Spleen (tissue), 11 donors: ENCODE measurements around the gene TTC39B. TPM values are rescaled to one million over a fixed set of nuclear protein-coding genes. Genes with fewer than 3 reads are reported as not detected.
A peak's percentile ranks its signal among the peaks of the same experiment; 100 is the strongest.

Experiments
- DNase-seq: peaks from one replicate; pipeline ENCODE4 v3.0.0-alpha.2; 2020
- H3K27ac ChIP-seq, 8 donors: fragments of 200-600 bp; sonication (generic) in 7 of 8; 1 replicate in 4 of 8; 2 replicates in 4 of 8; pipeline versions ENCODE4 v1.5.0 to v1.8.0; 2016 to 2021; ENCODE audit warnings: inconsistent platforms in 4 of 8, mild to moderate bottlenecking in 4 of 8, moderate library complexity in 1 of 8
- H3K27me3 ChIP-seq, 7 donors: fragments of 200-600 bp; sonication (generic) in 6 of 7; replicated peaks in 1 of 7; 1 replicate in 4 of 7; 2 replicates in 3 of 7; pipeline versions ENCODE4 v1.5.0 to v1.8.0; 2016 to 2021; ENCODE audit warnings: inconsistent platforms in 3 of 7, mild to moderate bottlenecking in 1 of 7
- H3K36me3 ChIP-seq, 6 donors: fragments of 200-600 bp; sonication (generic) in 5 of 6; 1 replicate in 4 of 6; 2 replicates in 2 of 6; pipeline versions ENCODE4 v1.5.0 to v1.8.0; 2016 to 2021; ENCODE audit warnings: inconsistent platforms in 2 of 6
- H3K4me1 ChIP-seq, 6 donors: fragments of 200-600 bp; sonication (generic) in 5 of 6; 1 replicate in 3 of 6; 2 replicates in 3 of 6; pipeline versions ENCODE4 v1.5.0 to v1.8.0; 2016 to 2021; ENCODE audit warnings: inconsistent platforms in 3 of 6
- H3K4me3 ChIP-seq, 8 donors: fragments of 200-600 bp; sonication (generic) in 7 of 8; 1 replicate in 4 of 8; 2 replicates in 4 of 8; pipeline versions ENCODE4 v1.5.0 to v1.8.0; 2016 to 2021; ENCODE audit warnings: inconsistent platforms in 4 of 8, mild to moderate bottlenecking in 4 of 8, moderate library complexity in 2 of 8
- H3K9me3 ChIP-seq, 8 donors: fragments of 200-600 bp; sonication (generic) in 7 of 8; 1 replicate in 4 of 8; 2 replicates in 4 of 8; pipeline versions ENCODE4 v1.5.0 to v1.8.0; 2016 to 2021; ENCODE audit warnings: inconsistent platforms in 4 of 8
- CTCF ChIP-seq, 11 experiments: fragments of 200-600 bp in 7 of 11; fragments of 450-650 bp in 4 of 11; sonication (generic) in 4 of 11; IDR thresholded peaks in 8 of 11; conservative IDR thresholded peaks in 3 of 11; 1 replicate in 7 of 11; 2 replicates in 4 of 11; pipeline versions ENCODE4 v1.4.0 to v1.8.0; 2016 to 2021; ENCODE audit warnings: antibody characterized with exemption in 11 of 11, inconsistent platforms in 4 of 11, mild to moderate bottlenecking in 1 of 11
- POLR2A ChIP-seq, 3 donors: fragments of 450-650 bp; IDR thresholded peaks; one replicate each; pipeline ENCODE4 v1.5.1; 2017; ENCODE audit warnings: antibody characterized with exemption in 3 of 3, mild to moderate bottlenecking in 1 of 3
- POLR2AphosphoS5 ChIP-seq, 3 donors: sonication (generic); formaldehyde crosslinking; IDR thresholded peaks; one replicate each; pipeline ENCODE4 v1.5.1; 2017; ENCODE audit warnings: antibody characterized with exemption in 3 of 3
- WGBS, 5 donors: extraction: QIAGEN DNeasy Blood & Tissue Kit in 3 of 5; methylation state at CpG; one replicate each; pipeline versions ENCODE4 v1.1.5 to v1.1.7; 2013 to 2018; 5-methylcytosine and 5-hydroxymethylcytosine counted together
- intact Hi-C: fragments of 100-400 bp; cut with DNase I; formaldehyde crosslinking; loops from one replicate; pipeline ENCODE4 v1.15.0; 2023; ENCODE audit warnings: low total_unique reads
- polyA plus RNA-seq, 3 donors: library from polyadenylated mRNA; stranded (reverse); fragments of 200-250 nt; gene quantifications; one replicate each; pipeline ENCODE4 v1.2.1, GENCODE V29; 2013
- total RNA-seq, 7 donors: library from RNA; depleted of rRNA in 3 of 7; stranded (reverse); fragments of >200 nt in 3 of 7; fragmentation: NEBNext Ultra II Directional in 4 of 7; extraction: Animal tissue kit (Norgen Biotek cat#: 25700) in 4 of 7; gene quantifications; one replicate each; pipeline versions ENCODE4 v1.1.0 to v1.2.1, GENCODE V29; 2016 to 2021
- donor health status: healthy with polysubstance abuse.
- donor health status: DM: no; HTN: no; CAD: no; lungs with moderate emphysema.
- donor health status: DM: no; HTN: no; CAD: no.
- donor health status: Bipolar disorder and iron deficiency.
- donor health status: healthy.
- donor health status: DM: no; HTN: no; CAD: no.
- donor health status: DM: yes; HTN: yes; CAD: no.

TTC39B gene
- total and polyA plus RNA-seq, 10 donors, result 4.8 to 24.1 (median 19.0) TPM

- H3K9me3 ChIP-seq, result peaks cover 0 to 3% (median 1%) of the 10 kb centered on the region in 8 donors
- DNase-seq, result no peak
- TF ChIP-seq CTCF (IDR thresholded peaks at IDR 0.05 in 8 of 11, conservative IDR thresholded peaks at IDR 0.05 in 3 of 11) (no peak), POLR2A (IDR thresholded peaks at IDR 0.05) (no peak), POLR2AphosphoS5 (IDR thresholded peaks at IDR 0.05) (no peak)
- H3K4me1 ChIP-seq, result no peaks in the 10 kb centered on the region
- 67 to 77% (median 70%) methylated on average over 4 of the region's 4 CpGs for WGBS, 5 donors
- H3K4me3 ChIP-seq, result no peak overlapping the region
- no peak overlapping the region for H3K27ac ChIP-seq
- H3K36me3 ChIP-seq, result no peaks in the 10 kb centered on the region
- H3K27me3 ChIP-seq, result no peaks in the 10 kb centered on the region
- intact Hi-C loops, result no loop called here
Observed at GRCh38 chr9:15317836-15318235, 10.8 kb upstream of the TTC39B start.

GRCh38 chr9:15311607-15312006 is 4.6 kb upstream of the TTC39B start:
- WGBS, 5 donors, result 86 to 100% (median 93%) methylated on average over 1 of the region's 1 CpG
- Histone ChIP-seq H3K4me3 (no peak overlapping the region), H3K27ac (no peak overlapping the region), H3K36me3 (no peaks in the 10 kb centered on the region), H3K27me3 (no peaks in the 10 kb centered on the region), H3K9me3 (no peaks in the 10 kb centered on the region), H3K4me1 (peaks cover 0 to 12% (median 7%) of the 10 kb centered on the region in 6 donors)
- intact Hi-C loops, result no loop called here
- no peak for DNase-seq
- TF ChIP-seq CTCF (IDR thresholded peaks at IDR 0.05 in 8 of 11, conservative IDR thresholded peaks at IDR 0.05 in 3 of 11) (peak in 4 of 11 experiments; percentile 11 to 22 (median 18)), POLR2AphosphoS5 (IDR thresholded peaks at IDR 0.05) (no peak)

GRCh38 chr9:15310107-15310850 is 3.3 kb upstream of the TTC39B start:
- Histone ChIP-seq H3K36me3 (no peaks in the 10 kb centered on the region), H3K4me1 (peaks cover 10 to 25% (median 20%) of the 10 kb centered on the region in 6 donors), H3K27me3 (no peaks in the 10 kb centered on the region), H3K4me3 (no peak overlapping the region), H3K27ac (peak overlapping the region in 4 of 8 donors; percentile 0 to 62 (median 42)), H3K9me3 (no peaks in the 10 kb centered on the region)
- WGBS, 5 donors, result 57 to 63% (median 63%) methylated on average over 6 of the region's 6 CpGs
- intact Hi-C loops, result no loop called here
- no peak for DNase-seq
- no peak for TF ChIP-seq CTCF (IDR thresholded peaks at IDR 0.05 in 8 of 11, conservative IDR thresholded peaks at IDR 0.05 in 3 of 11)
- TF ChIP-seq POLR2A (IDR thresholded peaks at IDR 0.05), result no peak
- no peak for TF ChIP-seq POLR2AphosphoS5 (IDR thresholded peaks at IDR 0.05)

- Histone ChIP-seq H3K36me3 (no peaks in the 10 kb centered on the region), H3K4me1 (peaks cover 17 to 38% (median 33%) of the 10 kb centered on the region in 6 donors), H3K27me3 (no peaks in the 10 kb centered on the region), H3K27ac (no peak overlapping the region), H3K9me3 (no peaks in the 10 kb centered on the region), H3K4me3 (no peak overlapping the region)
- DNase-seq, result no peak
- 58 to 89% (median 82%) methylated on average over 1 of the region's 1 CpG for WGBS, 5 donors
- TF ChIP-seq POLR2A (IDR thresholded peaks at IDR 0.05) (no peak), CTCF (IDR thresholded peaks at IDR 0.05 in 8 of 11, conservative IDR thresholded peaks at IDR 0.05 in 3 of 11) (no peak), POLR2AphosphoS5 (IDR thresholded peaks at IDR 0.05) (no peak)
- intact Hi-C loops, result loop anchor here (10.0 kb wide), 2 partner anchors 94 to 116 kb away; partner anchors contain the start of gene SNAPC3
Observed at GRCh38 chr9:15308511-15308910, 1.5 kb upstream of the TTC39B start.
